Measurements from ENCODE around the gene ODF4. TPM values are rescaled to one million over a fixed set of nuclear protein-coding genes. Genes with fewer than 3 reads are reported as not detected.

Gene ODF4
- total RNA-seq, 1 experiment from 2014 or later, result not detected

GRCh38 chr17:8366231-8366630 is 26.6 kb downstream of the ODF4 start:
- Histone ChIP-seq H3F3A (ENCODE audit: insufficient read depth, low read depth) (0 out of 2 replicates have a peak, but pooled peaks cover 3% of the 10 kb centered on the region), H3K4me2 (no peak overlapping the region), H3K79me2 (ENCODE audit: low read depth) (no peaks in the 10 kb centered on the region), H3K4me1 (replicated peaks; ENCODE audit: insufficient read depth) (peaks cover 20% of the 10 kb centered on the region), H3K27ac (no peak overlapping the region), H3K9me2 (ENCODE audit: insufficient read depth) (no peaks in the 10 kb centered on the region), H4K20me1 (ENCODE audit: insufficient read depth) (no peaks in the 10 kb centered on the region), H2AFZ (no peak overlapping the region), H3K27me3 (ENCODE audit: insufficient read depth, low read depth) (no peaks in the 10 kb centered on the region), H3K36me3 (ENCODE audit: low read depth) (no peaks in the 10 kb centered on the region), H3K9me3 (ENCODE audit: insufficient read depth, low read depth) (no peaks in the 10 kb centered on the region), H3K4me3 (no peak overlapping the region)
- no TSS peak for BruUV-seq (replicated peaks)
- ChIA-PET POLR2A (ENCODE audit: unreplicated experiment) (no interaction called here), CTCF (no interaction called here)
- TF ChIP-seq CTCF (conservative IDR thresholded peaks at IDR 0.05), result no peak
- no peak for TF ChIP-seq EZH2 (IDR thresholded peaks at IDR 0.05; ENCODE audit: low read depth)
- intact Hi-C loops (cut with micrococcal nuclease; ENCODE audit: unreplicated experiment), result no loop called here
- DNase-seq, result peak in 1 of 2 experiments; percentile 56

- no peaks in the 10 kb centered on the region for H3K36me3 ChIP-seq (ENCODE audit: low read depth)
- no peak overlapping the region for H3K4me3 ChIP-seq
- ChIA-PET CTCF (no interaction called here), POLR2A (ENCODE audit: unreplicated experiment) (no interaction called here)
- DNase-seq, result no peak
- H3F3A ChIP-seq (ENCODE audit: insufficient read depth, low read depth), result 0 out of 2 replicates have a peak, but pooled peaks cover 3% of the 10 kb centered on the region
- TF ChIP-seq EZH2 (IDR thresholded peaks at IDR 0.05; ENCODE audit: low read depth) (no peak), CTCF (conservative IDR thresholded peaks at IDR 0.05) (no peak)
- H2AFZ ChIP-seq, result no peak overlapping the region
- peaks cover 24% of the 10 kb centered on the region for H3K4me1 ChIP-seq (replicated peaks; ENCODE audit: insufficient read depth)
- no peak overlapping the region for H3K27ac ChIP-seq
- no peaks in the 10 kb centered on the region for H3K79me2 ChIP-seq (ENCODE audit: low read depth)
- no peaks in the 10 kb centered on the region for H3K9me3 ChIP-seq (ENCODE audit: insufficient read depth, low read depth)
- H3K4me2 ChIP-seq, result no peak overlapping the region
- no peaks in the 10 kb centered on the region for H4K20me1 ChIP-seq (ENCODE audit: insufficient read depth)
- BruUV-seq (replicated peaks), result no TSS peak
- H3K27me3 ChIP-seq (ENCODE audit: insufficient read depth, low read depth), result no peaks in the 10 kb centered on the region
- intact Hi-C loops (cut with micrococcal nuclease; ENCODE audit: unreplicated experiment), result no loop called here
- no peaks in the 10 kb centered on the region for H3K9me2 ChIP-seq (ENCODE audit: insufficient read depth)
Observed at GRCh38 chr17:8368193-8368592, 28.6 kb downstream of the ODF4 start.

GRCh38 chr17:8369944-8370343 is 30.3 kb downstream of the ODF4 start:
- Histone ChIP-seq H3K27me3 (ENCODE audit: insufficient read depth, low read depth) (no peaks in the 10 kb centered on the region), H3K79me2 (ENCODE audit: low read depth) (no peaks in the 10 kb centered on the region), H3F3A (ENCODE audit: insufficient read depth, low read depth) (no peaks in the 10 kb centered on the region), H4K20me1 (ENCODE audit: insufficient read depth) (no peaks in the 10 kb centered on the region), H2AFZ (no peak overlapping the region), H3K27ac (no peak overlapping the region), H3K4me2 (no peak overlapping the region), H3K9me3 (ENCODE audit: insufficient read depth, low read depth) (no peaks in the 10 kb centered on the region), H3K4me1 (replicated peaks; ENCODE audit: insufficient read depth) (peaks cover 17% of the 10 kb centered on the region), H3K9me2 (ENCODE audit: insufficient read depth) (no peaks in the 10 kb centered on the region), H3K4me3 (no peak overlapping the region), H3K36me3 (ENCODE audit: low read depth) (no peaks in the 10 kb centered on the region)
- ChIA-PET CTCF (no interaction called here), POLR2A (ENCODE audit: unreplicated experiment) (interaction anchor here (0.5 kb wide), 1 partner anchor 219 kb away, joined by 5 read pairs; no protein-coding TSS in a partner anchor)
- BruUV-seq (replicated peaks), result no TSS peak
- no peak for DNase-seq
- TF ChIP-seq EZH2 (IDR thresholded peaks at IDR 0.05; ENCODE audit: low read depth), result no peak
- TF ChIP-seq CTCF (conservative IDR thresholded peaks at IDR 0.05), result no peak
- intact Hi-C loops (cut with micrococcal nuclease; ENCODE audit: unreplicated experiment), result no loop called here

Measured in PC-9 (cell line).